ENCODE measurements around the gene SLC5A6.

The SLC5A6 gene

DNA sequence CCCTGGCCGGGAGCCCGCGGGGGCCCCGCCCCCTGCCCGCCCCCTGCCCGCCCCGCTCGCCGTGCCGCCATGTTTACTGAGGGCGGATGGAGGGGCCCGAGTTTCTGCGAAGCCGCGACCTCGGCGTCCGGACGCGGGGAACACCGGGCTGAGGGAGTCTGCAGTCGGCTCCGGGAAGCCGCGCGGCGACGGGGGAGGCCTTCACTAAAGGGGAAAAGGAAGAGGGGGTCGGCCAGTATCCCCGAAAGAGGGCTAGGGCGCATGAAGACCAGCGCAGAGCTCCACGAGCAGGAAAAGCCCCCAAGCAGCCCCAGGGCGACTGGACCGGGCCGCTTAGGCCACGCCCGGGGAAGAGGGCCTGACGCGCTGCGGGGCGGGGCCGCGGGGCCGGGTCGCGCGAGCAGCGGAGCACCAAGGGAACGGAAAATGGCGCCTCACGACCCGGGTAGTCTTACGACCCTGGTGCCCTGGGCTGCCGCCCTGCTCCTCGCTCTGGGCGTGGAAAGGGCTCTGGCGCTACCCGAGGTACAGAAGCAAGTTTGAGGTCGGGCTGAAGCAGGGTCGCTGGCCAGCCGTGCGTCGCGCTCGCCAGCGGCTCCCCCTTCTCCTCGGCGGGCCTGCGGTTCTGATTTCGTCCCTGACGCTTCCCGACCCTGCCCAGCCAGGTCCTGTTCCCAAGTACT lies at the start of gene SLC5A6, which contains the start of gene ATRAID:
Gene SLC5A6, minus strand, starts transcription at position 326 of the 683 bp plus-strand sequence. CDS start 4,618 bp downstream, outside the sequence.
Gene ATRAID, plus strand, starts transcription at position 99 of the 683 bp plus-strand sequence. Its CDS starts 328 bp downstream, at position 427.
- peak within 1 kb of the TSS; percentile 86 for H3K4me3 ChIP-seq (replicated peaks; ENCODE audit: low read depth, low read length)
- DNase-seq (ENCODE audit: low read depth) = peak; percentile 86
- TF ChIP-seq, protein P1, sequence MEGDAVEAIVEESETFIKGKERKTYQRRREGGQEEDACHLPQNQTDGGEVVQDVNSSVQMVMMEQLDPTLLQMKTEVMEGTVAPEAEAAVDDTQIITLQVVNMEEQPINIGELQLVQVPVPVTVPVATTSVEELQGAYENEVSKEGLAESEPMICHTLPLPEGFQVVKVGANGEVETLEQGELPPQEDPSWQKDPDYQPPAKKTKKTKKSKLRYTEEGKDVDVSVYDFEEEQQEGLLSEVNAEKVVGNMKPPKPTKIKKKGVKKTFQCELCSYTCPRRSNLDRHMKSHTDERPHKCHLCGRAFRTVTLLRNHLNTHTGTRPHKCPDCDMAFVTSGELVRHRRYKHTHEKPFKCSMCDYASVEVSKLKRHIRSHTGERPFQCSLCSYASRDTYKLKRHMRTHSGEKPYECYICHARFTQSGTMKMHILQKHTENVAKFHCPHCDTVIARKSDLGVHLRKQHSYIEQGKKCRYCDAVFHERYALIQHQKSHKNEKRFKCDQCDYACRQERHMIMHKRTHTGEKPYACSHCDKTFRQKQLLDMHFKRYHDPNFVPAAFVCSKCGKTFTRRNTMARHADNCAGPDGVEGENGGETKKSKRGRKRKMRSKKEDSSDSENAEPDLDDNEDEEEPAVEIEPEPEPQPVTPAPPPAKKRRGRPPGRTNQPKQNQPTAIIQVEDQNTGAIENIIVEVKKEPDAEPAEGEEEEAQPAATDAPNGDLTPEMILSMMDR (IDR thresholded peaks at IDR 0.05; ENCODE audit: low read length, missing control alignments) = no peak

- DNase-seq (ENCODE audit: low read depth) = no peak
- H3K4me3 ChIP-seq (replicated peaks; ENCODE audit: low read depth, low read length) = no peak overlapping the region
- TF ChIP-seq, protein P1 (IDR thresholded peaks at IDR 0.05; ENCODE audit: low read length, missing control alignments) = no peak
Measured at GRCh38 chr2:27261241-27261925, 49.3 kb upstream of the SLC5A6 start.

GRCh38 chr2:27258051-27258450 lies 46.0 kb upstream of the SLC5A6 start:
- no peak overlapping the region for H3K4me3 ChIP-seq (replicated peaks; ENCODE audit: low read depth, low read length)
- no peak for DNase-seq (ENCODE audit: low read depth)
- TF ChIP-seq, protein P1 (IDR thresholded peaks at IDR 0.05; ENCODE audit: low read length, missing control alignments) = no peak

GRCh38 chr2:27256855-27257454 lies 44.9 kb upstream of the SLC5A6 start:
- TF ChIP-seq, protein P1 (IDR thresholded peaks at IDR 0.05; ENCODE audit: low read length, missing control alignments) = no peak
- no peak overlapping the region for H3K4me3 ChIP-seq (replicated peaks; ENCODE audit: low read depth, low read length)
- no peak for DNase-seq (ENCODE audit: low read depth)

DNA sequence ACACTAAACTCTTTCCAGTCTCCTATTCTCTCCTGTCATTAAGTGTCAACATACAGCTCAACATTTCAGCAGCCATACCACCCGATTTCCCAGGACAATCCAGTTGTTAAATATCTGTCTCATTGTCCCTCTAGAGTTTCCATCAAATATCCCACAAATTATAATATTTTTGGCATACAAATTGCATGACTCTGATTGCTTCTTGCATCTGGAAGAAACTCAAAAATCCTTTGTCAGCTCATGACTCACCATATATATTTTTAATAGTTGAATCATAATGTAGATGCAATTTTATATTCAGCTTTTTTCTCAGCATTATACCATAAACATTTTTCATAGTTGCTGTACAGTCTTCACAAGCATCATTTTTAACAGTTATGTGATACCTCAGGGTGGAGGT lies 43.6 kb upstream of the SLC5A6 start:
- no peak overlapping the region for H3K4me3 ChIP-seq (replicated peaks; ENCODE audit: low read depth, low read length)
- TF ChIP-seq, protein P1 (IDR thresholded peaks at IDR 0.05; ENCODE audit: low read length, missing control alignments) = no peak
- peak; percentile 52 for DNase-seq (ENCODE audit: low read depth)

- no peak overlapping the region for H3K4me3 ChIP-seq (replicated peaks; ENCODE audit: low read depth, low read length)
- no peak for DNase-seq (ENCODE audit: low read depth)
- TF ChIP-seq, protein P1 (IDR thresholded peaks at IDR 0.05; ENCODE audit: low read length, missing control alignments) = no peak
Measured at GRCh38 chr2:27255187-27255586, 43.1 kb upstream of the SLC5A6 start.
